Measurements from ENCODE around the gene SLCO4A1.

DNA sequence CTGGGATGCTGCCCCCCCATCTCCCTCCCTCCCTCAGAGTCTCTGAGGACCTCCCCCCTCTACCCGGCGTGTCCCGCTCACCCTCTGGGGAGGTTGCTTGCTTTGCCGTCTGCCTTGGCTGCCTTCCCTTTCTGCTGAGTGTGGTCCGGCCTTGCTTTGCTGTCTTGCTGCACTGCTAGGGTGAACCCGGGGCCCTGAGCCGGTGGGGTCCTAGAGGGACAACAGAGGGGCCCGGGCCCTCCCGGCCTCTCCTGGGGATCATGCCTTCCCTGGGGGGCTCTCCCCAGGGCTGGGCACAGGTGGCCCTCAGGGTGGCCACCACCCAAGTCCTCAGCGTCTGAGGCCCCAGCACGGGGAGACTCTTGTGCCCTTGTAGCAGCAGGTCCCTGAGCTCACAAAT is 19.3 kb downstream of the SLCO4A1 start:
- TF ChIP-seq CTCF (conservative IDR thresholded peaks at IDR 0.05; ENCODE audit: low read depth, low read length) (no peak), RAD21 (IDR thresholded peaks at IDR 0.05; ENCODE audit: low read length) (no peak), BHLHE40 (IDR thresholded peaks at IDR 0.05; ENCODE audit: low read depth, low read length) (no peak), RFX5 (IDR thresholded peaks at IDR 0.05; ENCODE audit: low read depth, low read length) (no peak), POLR2A (IDR thresholded peaks at IDR 0.05; ENCODE audit: low read depth, low read length) (no peak)

Measured in IMR-90 (cell line).